ENCODE data around the gene PTPN18.

The PTPN18 gene

GRCh38 chr2:130335226-130335625, 20.6 kb upstream of the PTPN18 start:
- no peak for DNase-seq (ENCODE audit: low read depth)
- TF ChIP-seq CTCF (conservative IDR thresholded peaks at IDR 0.05; ENCODE audit: control insufficient read depth, insufficient read depth, low read depth, low read length): no peak
- no peak overlapping the region for H3K4me3 ChIP-seq (ENCODE audit: control insufficient read depth, low read depth, low read length)

- no peak overlapping the region for H3K4me3 ChIP-seq (ENCODE audit: control insufficient read depth, low read depth, low read length)
- TF ChIP-seq CTCF (conservative IDR thresholded peaks at IDR 0.05; ENCODE audit: control insufficient read depth, insufficient read depth, low read depth, low read length): no peak
Measured at GRCh38 chr2:130336150-130336876, 19.5 kb upstream of the PTPN18 start.

GRCh38 chr2:130336877-130337734, 18.8 kb upstream of the PTPN18 start:
- DNase-seq (ENCODE audit: low read depth): peak; percentile 54
- H3K4me3 ChIP-seq (ENCODE audit: control insufficient read depth, low read depth, low read length): no peak overlapping the region
- no peak for TF ChIP-seq CTCF (conservative IDR thresholded peaks at IDR 0.05; ENCODE audit: control insufficient read depth, insufficient read depth, low read depth, low read length)

More at GRCh38 chr2:130336150-130336876, 19.5 kb upstream of the PTPN18 start:
- no peak for DNase-seq (ENCODE audit: low read depth)

GRCh38 chr2:130337735-130338325, 18.0 kb upstream of the PTPN18 start:
- H3K4me3 ChIP-seq (ENCODE audit: control insufficient read depth, low read depth, low read length): no peak overlapping the region
- DNase-seq (ENCODE audit: low read depth): peak; percentile 81
- no peak for TF ChIP-seq CTCF (conservative IDR thresholded peaks at IDR 0.05; ENCODE audit: control insufficient read depth, insufficient read depth, low read depth, low read length)

GRCh38 chr2:130338793-130339345, 17.0 kb upstream of the PTPN18 start:
- no peak for DNase-seq (ENCODE audit: low read depth)
- no peak for TF ChIP-seq CTCF (conservative IDR thresholded peaks at IDR 0.05; ENCODE audit: control insufficient read depth, insufficient read depth, low read depth, low read length)
- H3K4me3 ChIP-seq (ENCODE audit: control insufficient read depth, low read depth, low read length): no peak overlapping the region

- no peak overlapping the region for H3K4me3 ChIP-seq (ENCODE audit: control insufficient read depth, low read depth, low read length)
- no peak for DNase-seq (ENCODE audit: low read depth)
- TF ChIP-seq CTCF (conservative IDR thresholded peaks at IDR 0.05; ENCODE audit: control insufficient read depth, insufficient read depth, low read depth, low read length): no peak
Measured at GRCh38 chr2:130339885-130340745, 15.7 kb upstream of the PTPN18 start.
